ENCODE results near the gene APOA5.

DNA sequence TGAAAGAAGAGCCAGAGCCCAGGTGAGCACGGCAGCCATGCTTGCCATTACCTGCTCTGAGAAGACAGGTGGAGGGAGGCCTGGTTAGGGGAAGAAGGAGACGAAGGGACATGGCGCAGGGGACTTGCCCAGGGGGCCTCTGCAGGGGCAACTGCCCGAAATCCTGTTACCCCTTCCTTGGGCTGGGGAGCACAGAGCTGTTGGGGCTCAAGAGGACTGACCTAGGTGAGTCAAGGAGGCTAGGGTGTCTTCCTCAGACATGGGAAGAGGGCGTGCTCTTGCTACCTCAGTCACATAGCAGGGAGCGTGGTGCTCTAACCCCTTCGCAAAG is at the start of gene APOA5:
- TF ChIP-seq, protein P1, sequence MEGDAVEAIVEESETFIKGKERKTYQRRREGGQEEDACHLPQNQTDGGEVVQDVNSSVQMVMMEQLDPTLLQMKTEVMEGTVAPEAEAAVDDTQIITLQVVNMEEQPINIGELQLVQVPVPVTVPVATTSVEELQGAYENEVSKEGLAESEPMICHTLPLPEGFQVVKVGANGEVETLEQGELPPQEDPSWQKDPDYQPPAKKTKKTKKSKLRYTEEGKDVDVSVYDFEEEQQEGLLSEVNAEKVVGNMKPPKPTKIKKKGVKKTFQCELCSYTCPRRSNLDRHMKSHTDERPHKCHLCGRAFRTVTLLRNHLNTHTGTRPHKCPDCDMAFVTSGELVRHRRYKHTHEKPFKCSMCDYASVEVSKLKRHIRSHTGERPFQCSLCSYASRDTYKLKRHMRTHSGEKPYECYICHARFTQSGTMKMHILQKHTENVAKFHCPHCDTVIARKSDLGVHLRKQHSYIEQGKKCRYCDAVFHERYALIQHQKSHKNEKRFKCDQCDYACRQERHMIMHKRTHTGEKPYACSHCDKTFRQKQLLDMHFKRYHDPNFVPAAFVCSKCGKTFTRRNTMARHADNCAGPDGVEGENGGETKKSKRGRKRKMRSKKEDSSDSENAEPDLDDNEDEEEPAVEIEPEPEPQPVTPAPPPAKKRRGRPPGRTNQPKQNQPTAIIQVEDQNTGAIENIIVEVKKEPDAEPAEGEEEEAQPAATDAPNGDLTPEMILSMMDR (IDR thresholded peaks at IDR 0.05) = no peak
- no peak for TF ChIP-seq POLR2A (IDR thresholded peaks at IDR 0.05)
